ENCODE measurements around the gene LGR4.

DNA sequence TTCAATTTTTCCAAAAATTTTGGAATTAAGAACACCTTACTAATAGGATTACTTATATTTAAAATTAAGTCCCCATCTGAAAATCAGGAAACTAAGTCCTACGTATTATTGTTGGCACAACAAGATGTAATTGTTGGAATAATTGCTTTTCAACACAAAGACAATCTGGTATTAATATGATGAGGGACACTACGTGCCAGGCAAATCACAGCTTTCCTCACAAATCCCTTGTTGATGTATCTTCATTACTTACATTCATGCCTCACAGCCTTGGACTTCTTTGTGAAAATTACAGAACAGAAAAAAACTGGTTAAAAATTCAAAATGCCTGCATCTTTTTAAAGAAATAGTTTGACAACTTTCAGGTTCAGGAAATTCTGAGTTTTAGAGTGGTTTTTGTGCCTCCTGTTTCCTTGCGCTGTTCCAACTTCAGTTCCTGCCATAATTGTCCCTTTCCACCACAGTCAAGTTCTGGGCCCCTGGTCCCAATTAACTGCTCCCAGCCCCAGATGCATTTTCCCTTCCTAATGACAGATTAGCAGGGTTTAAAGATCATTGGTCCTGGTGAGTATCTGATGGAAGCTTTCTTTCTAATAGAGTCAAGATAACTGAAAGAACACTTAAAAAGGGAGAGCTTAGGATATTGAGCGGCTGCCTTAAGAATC, 86.3 kb downstream of the LGR4 start:
- TF ChIP-seq CTCF (IDR thresholded peaks at IDR 0.05) (no peak), POLR2A (IDR thresholded peaks at IDR 0.05) (no peak)
